ENCODE measurements around the gene GCLM. TPM values are rescaled to one million over a fixed set of nuclear protein-coding genes. Genes with fewer than 3 reads are reported as not detected.

GCLM gene
- total and polyA plus RNA-seq, 9 of the 15 experiments (the other 6 are each of a cell fraction or from before 2014, with no cell fraction given), result 9.3 to 71.6 (median 24.5) TPM

- TF ChIP-seq, protein P1, sequence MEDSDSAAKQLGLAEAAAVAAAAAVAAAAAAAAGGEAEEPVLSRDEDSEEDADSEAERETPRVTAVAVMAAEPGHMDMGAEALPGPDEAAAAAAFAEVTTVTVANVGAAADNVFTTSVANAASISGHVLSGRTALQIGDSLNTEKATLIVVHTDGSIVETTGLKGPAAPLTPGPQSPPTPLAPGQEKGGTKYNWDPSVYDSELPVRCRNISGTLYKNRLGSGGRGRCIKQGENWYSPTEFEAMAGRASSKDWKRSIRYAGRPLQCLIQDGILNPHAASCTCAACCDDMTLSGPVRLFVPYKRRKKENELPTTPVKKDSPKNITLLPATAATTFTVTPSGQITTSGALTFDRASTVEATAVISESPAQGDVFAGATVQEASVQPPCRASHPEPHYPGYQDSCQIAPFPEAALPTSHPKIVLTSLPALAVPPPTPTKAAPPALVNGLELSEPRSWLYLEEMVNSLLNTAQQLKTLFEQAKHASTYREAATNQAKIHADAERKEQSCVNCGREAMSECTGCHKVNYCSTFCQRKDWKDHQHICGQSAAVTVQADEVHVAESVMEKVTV (CRISPR knock-in tag; IDR thresholded peaks at IDR 0.05), result 0 out of 2 replicates have a peak, but pooled peaks have one; percentile 29
- no peak for TF ChIP-seq CEBPB (tag; IDR thresholded peaks at IDR 0.05)
- TF ChIP-seq CBX1 (IDR thresholded peaks at IDR 0.05; ENCODE audit: low read depth), result peak; percentile 75; the same call in 1 of the 2 replicates
- TF ChIP-seq CBFB (CRISPR knock-in tag; IDR thresholded peaks at IDR 0.05), result 0 out of 2 replicates have a peak, but pooled peaks have one; percentile 15
- no peak for TF ChIP-seq RBM25 (IDR thresholded peaks at IDR 0.05; ENCODE audit: low read depth, low read length, severe bottlenecking)
- TF ChIP-seq ILK (tag; IDR thresholded peaks at IDR 0.05; ENCODE audit: borderline replicate concordance, low read depth), result no peak
- peak; percentile 98 for TF ChIP-seq MTA1 (IDR thresholded peaks at IDR 0.05; ENCODE audit: borderline replicate concordance)
- TF ChIP-seq, protein P2, sequence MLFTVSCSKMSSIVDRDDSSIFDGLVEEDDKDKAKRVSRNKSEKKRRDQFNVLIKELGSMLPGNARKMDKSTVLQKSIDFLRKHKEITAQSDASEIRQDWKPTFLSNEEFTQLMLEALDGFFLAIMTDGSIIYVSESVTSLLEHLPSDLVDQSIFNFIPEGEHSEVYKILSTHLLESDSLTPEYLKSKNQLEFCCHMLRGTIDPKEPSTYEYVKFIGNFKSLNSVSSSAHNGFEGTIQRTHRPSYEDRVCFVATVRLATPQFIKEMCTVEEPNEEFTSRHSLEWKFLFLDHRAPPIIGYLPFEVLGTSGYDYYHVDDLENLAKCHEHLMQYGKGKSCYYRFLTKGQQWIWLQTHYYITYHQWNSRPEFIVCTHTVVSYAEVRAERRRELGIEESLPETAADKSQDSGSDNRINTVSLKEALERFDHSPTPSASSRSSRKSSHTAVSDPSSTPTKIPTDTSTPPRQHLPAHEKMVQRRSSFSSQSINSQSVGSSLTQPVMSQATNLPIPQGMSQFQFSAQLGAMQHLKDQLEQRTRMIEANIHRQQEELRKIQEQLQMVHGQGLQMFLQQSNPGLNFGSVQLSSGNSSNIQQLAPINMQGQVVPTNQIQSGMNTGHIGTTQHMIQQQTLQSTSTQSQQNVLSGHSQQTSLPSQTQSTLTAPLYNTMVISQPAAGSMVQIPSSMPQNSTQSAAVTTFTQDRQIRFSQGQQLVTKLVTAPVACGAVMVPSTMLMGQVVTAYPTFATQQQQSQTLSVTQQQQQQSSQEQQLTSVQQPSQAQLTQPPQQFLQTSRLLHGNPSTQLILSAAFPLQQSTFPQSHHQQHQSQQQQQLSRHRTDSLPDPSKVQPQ (CRISPR knock-in tag; IDR thresholded peaks at IDR 0.05; ENCODE audit: borderline replicate concordance), result no peak
- TF ChIP-seq GATAD2A (IDR thresholded peaks at IDR 0.05), result no peak
- TF ChIP-seq BRD9 (IDR thresholded peaks at IDR 0.05; ENCODE audit: low read depth, partially characterized antibody), result peak; percentile 100
- TF ChIP-seq AFF1 (IDR thresholded peaks at IDR 0.05; ENCODE audit: low read depth in 1 of 2, partially characterized antibody in 2 of 2), result peak in 1 of 2 experiments; percentile 7
- no peak for TF ChIP-seq ZFP36 (IDR thresholded peaks at IDR 0.05; ENCODE audit: low read depth, low read length, partially characterized antibody)
- TF ChIP-seq, protein P3, sequence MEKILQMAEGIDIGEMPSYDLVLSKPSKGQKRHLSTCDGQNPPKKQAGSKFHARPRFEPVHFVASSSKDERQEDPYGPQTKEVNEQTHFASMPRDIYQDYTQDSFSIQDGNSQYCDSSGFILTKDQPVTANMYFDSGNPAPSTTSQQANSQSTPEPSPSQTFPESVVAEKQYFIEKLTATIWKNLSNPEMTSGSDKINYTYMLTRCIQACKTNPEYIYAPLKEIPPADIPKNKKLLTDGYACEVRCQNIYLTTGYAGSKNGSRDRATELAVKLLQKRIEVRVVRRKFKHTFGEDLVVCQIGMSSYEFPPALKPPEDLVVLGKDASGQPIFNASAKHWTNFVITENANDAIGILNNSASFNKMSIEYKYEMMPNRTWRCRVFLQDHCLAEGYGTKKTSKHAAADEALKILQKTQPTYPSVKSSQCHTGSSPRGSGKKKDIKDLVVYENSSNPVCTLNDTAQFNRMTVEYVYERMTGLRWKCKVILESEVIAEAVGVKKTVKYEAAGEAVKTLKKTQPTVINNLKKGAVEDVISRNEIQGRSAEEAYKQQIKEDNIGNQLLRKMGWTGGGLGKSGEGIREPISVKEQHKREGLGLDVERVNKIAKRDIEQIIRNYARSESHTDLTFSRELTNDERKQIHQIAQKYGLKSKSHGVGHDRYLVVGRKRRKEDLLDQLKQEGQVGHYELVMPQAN (IDR thresholded peaks at IDR 0.05; ENCODE audit: borderline replicate concordance), result peak; percentile 96
- TF ChIP-seq GATAD2B (IDR thresholded peaks at IDR 0.05; ENCODE audit: borderline replicate concordance), result no peak
Observed at GRCh38 chr1:93878889-93879586, 30.2 kb downstream of the GCLM start, which contains the start of gene DNTTIP2 (continued).

Data from K562 (cell line).